GM19043 (cell line): ENCODE measurements around the gene ARMH2.

Source experiments
- ATAC-seq: cut with Tn5 transposase; IDR thresholded peaks from one replicate; pipeline ENCODE4 v1.9.1; 2021; ENCODE audit warnings: low read depth; ENCODE audit not compliant: unreplicated experiment

ARMH2 gene

GRCh38 chr6:24821860-24822444 lies 23.2 kb upstream of the ARMH2 start:
- ATAC-seq, result no peak

- ATAC-seq, result no peak
Measured at GRCh38 chr6:24818346-24818745, 19.6 kb upstream of the ARMH2 start.

- no peak for ATAC-seq
Measured at GRCh38 chr6:24809728-24810127, 11.0 kb upstream of the ARMH2 start.

- no peak for ATAC-seq
Measured at GRCh38 chr6:24807584-24807983, 8.9 kb upstream of the ARMH2 start.

- no peak for ATAC-seq
Measured at GRCh38 chr6:24802271-24803059, 3.7 kb upstream of the ARMH2 start.

- no peak for ATAC-seq
Measured at GRCh38 chr6:24799541-24799915, 811 bp upstream of the ARMH2 start.

GRCh38 chr6:24797596-24798216 lies 1.0 kb downstream of the ARMH2 start:
- ATAC-seq, result no peak

- no peak for ATAC-seq
Measured at GRCh38 chr6:24796616-24797290, 2.0 kb downstream of the ARMH2 start.

GRCh38 chr6:24795106-24795505 lies 3.6 kb downstream of the ARMH2 start:
- no peak for ATAC-seq

- ATAC-seq, result no peak
Measured at GRCh38 chr6:24788031-24788665, 10.6 kb downstream of the ARMH2 start.

- ATAC-seq, result no peak
Measured at GRCh38 chr6:24780206-24780605, 18.5 kb downstream of the ARMH2 start.

- no peak for ATAC-seq
Measured at GRCh38 chr6:24779416-24780016, 19.2 kb downstream of the ARMH2 start.

GRCh38 chr6:24778878-24779277 lies 19.8 kb downstream of the ARMH2 start:
- no peak for ATAC-seq

GRCh38 chr6:24778121-24778520 lies 20.6 kb downstream of the ARMH2 start:
- ATAC-seq, result no peak

GRCh38 chr6:24777227-24777626 lies 21.5 kb downstream of the ARMH2 start:
- no peak for ATAC-seq

- peak; percentile 0 for ATAC-seq
Measured at GRCh38 chr6:24775520-24776058, 23.1 kb downstream of the ARMH2 start.

GRCh38 chr6:24774696-24775519 lies 23.8 kb downstream of the ARMH2 start, which contains the start of gene GMNN:
GMNN (plus strand) TSS chr6:24774937; CDS start chr6:24777247, 2,310 bp downstream.
- peak; percentile 87 for ATAC-seq

GRCh38 chr6:24768361-24768760 lies 30.4 kb downstream of the ARMH2 start:
- ATAC-seq, result no peak
